T-helper 2 cell (primary cell): Measurements from ENCODE around the gene COL3A1.

Experiments used
- DNase-seq, 5 experiments: peaks; one replicate each; pipeline versions ENCODE4 v3.0.0 to v3.0.0-alpha.2; 2012 to 2022
- total RNA-seq, 2 donors: gene quantifications; one replicate each; lab custom pipeline; 2026; lab: John Stamatoyannopoulos, UW

COL3A1 gene
- 0 to 0.88 reads per million in 2 donors for total RNA-seq

GRCh38 chr2:188974164-188974563 is at the start of gene COL3A1:
Gene COL3A1, plus strand, starts transcription at chr2:188974373. Its CDS starts 117 bp downstream, at chr2:188974490.
- DNase-seq, result no peak

- DNase-seq, result no peak
These were observed 45.5 kb upstream of the COL3A1 start for GRCh38 chr2:188928643-188929042.

GRCh38 chr2:188931361-188931760 is 42.8 kb upstream of the COL3A1 start:
- no peak for DNase-seq

DNA sequence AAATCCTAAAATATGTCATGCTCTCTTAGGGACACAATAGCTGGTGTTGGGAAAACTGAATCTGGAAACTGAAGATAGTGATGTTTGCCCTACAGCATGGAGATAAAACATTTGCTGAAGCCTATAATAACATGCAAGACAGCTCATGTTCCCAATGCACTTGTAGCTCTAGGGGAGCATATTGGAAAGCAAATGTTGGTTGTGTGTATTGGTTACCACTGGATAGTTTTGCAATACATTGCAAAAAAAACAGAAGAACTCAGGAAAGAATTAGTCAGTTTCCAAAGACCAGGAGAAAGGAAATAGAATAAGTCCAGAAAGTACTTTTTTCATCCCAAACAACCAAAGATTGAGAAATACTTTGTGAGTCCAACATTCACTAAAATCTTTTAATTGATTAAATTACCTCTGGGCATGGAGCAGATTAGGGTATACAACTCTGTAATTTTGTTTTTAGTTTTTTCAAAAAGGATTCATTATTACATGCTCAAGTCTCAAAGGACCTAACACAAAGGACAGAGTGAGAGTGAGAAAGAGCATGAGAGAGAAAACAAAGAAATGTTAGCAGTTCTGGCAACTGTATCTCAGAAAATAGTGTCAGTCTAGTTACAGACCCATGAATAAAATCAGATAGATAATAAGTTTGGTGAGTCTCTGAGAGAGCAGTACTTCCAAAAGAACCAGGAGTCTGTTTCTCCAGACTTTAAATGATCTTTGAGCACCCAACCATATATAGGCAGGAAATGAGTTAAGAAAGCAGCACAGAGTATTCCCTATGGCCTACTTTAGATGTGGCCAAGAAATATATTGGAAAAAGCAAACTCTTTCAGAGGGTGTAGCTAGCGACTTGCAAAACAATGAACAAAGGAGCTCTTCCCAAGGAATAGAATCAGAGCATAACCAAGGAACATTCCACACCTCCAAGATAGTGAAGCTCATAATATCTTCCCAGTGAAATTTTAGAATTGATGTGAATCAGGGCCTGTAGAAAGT is 36.6 kb upstream of the COL3A1 start:
- DNase-seq, result no peak

DNA sequence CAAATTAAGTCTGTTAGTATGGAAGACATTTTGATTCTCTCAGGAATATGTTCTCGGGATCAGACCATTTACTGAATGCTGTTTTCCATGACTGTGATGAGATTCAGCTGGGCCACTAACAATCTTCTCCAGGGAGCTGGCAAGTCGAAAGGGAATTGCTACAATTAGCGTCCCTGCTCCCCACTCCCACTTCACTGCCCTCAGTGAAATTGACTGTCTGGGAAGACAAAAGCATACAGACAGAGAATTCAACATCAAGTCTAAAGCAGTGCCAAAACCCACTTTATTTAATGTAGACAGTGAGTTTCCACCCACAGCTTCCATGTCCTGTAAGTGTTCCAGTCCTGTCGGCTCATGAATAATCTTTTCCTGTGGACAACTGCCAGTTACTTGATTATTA is 34.0 kb upstream of the COL3A1 start:
- DNase-seq, result no peak

DNA sequence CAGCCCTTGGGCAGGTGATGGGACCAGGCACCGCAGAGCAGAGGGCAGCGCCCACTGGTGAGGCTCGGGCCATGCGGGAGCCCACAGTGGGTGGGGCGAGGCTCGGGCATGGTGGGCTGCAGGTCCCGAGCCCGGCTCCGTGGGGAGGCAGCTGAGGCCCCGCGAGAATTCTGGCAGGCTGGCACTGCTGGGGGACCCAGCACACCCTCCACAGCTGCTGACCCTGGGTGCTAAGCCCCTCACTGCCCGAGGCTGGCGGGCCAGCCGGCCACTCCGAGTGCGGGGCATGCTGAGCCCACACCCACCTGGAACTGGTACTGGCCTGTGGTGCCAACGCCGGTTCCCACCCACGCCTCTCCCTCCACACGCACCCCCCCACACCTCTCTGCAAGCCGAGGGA is 29.7 kb upstream of the COL3A1 start:
- DNase-seq, result no peak

DNA sequence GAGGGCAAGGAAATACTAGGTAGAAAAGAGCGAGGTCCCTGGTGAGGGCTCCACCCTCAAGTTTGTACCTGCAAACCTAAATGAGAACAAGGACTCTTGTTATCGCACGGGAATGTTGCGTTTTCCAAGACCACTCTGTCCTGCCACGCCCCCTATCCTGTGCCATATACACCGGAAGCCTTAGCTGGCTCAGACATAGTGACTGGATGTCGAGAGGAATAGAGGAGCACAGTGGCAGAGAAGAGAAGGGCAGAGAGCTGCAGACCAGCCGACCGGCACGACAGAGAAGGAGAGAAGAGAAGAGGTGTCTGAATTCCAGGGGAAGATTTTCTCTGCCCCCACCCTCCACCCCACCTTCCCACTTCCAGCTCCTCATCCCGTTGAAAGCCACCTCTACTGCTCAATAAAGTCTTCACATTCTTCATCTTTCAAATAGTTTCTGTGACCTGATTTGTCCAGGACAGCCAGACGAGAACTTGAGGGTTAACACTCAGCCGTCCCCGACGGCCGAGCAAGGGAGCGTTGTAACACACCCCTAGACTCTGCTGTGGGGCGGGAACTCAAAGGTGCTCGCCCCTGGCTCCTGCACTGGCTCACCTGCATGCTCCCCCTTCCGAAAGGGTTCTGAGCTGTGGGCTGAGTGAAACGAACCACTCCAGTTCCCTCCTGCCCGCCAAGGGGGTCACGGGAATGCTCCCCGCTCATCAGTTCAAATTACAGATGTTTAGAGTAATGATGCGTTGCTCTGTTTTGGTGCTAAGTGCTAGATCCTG is 24.9 kb upstream of the COL3A1 start:
- no peak for DNase-seq

DNA sequence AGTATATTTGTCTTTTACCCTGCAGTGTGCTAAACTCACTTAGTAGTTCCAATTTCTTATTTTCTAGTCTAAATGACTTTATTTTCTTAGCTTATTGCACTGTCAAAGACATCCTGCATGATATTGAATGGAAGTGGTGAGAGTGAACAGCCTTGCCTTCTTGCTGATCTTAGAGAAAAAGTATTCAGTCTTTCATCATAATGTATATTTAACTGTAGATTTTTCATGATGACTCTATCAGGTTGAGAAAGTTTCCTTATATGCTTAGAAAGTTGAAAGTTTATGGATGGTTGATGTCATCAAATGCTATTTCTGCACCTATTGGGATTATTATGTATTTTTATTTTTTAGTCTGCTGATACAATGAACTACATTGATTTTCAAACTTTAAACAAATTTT is 21.3 kb upstream of the COL3A1 start:
- DNase-seq, result no peak

DNA sequence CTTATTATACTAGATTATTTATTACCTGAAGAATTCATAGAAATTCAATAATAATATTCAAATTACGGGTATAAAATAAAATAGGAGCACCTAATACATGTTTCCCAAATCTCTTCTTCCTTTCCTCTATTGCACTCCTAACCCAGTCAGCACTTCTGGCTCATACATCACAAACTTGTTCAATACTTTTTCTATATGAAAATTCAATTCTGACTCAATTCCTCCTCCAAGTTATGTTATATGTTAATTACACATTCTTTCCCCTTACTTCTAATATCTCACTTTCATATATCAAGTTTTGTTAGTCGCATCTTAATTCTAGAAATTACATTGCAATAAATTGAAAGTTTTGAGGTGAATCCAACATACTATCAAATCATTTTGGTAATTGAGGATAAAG is 17.9 kb upstream of the COL3A1 start:
- DNase-seq, result no peak

DNA sequence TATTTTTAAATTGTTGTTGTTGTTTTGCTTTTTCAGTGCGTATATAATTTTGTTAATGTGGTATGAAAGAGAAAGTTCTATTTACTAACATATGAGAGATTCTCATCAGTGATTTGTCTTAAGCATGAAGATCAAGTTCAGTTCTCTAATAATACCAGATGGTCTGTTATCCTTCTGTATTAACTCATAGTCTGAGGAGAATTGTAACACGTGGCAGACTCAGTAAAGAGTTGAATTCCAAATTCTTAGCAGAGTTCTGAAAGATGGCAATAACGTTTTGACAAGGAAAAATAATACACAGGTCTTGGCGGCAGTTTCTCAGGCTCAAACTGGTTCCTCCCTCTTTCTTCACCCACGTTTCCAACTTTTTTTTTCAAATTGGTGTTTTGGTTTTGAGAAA is 17.2 kb upstream of the COL3A1 start:
- DNase-seq, result no peak

DNA sequence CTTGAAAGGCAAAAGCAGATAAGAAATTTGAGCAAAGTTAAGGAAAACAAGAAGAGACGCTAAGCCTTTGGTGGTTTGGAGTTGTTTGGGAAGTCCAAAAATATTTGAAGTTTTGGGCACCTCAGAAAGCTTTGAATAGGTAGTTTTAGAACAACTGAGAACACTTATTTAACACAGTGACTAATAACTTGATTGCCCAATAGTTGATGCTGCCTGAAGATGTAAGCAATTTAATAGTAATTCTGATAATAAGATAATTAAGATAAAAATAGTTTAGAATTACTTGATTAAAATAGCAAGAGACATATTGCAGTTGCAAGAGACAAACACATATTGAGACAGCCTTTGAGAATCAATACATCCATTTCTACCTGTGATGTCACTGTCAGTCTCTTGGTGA is 16.5 kb upstream of the COL3A1 start:
- DNase-seq, result no peak

GRCh38 chr2:188963741-188964140 is 10.4 kb upstream of the COL3A1 start:
- DNase-seq, result no peak

DNA sequence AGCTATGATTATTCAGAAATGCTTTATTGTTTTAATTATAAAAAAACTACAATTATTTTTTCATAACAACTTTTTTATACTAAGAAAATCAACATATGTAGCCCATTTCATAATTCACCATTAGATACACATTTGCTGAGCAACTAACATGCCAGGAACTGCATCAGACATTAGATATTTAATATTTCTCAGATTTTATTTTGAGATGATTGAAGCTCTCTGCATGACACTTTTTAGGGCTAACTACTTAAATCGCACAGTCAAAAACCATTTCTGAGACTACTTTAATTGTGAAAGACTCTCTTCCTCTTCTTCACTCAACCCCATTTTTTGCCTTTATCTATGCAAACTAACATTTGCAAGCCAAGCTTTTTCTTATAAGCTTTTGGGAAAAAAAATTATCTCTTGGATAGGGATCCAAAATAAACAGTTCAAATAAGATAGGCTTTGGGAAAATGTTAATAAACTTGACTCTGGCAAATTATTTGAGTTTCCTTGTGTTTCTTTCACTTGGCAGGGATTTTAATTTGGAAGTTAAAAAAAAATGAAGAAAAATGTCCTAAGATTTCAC is 9.1 kb upstream of the COL3A1 start:
- no peak for DNase-seq

DNA sequence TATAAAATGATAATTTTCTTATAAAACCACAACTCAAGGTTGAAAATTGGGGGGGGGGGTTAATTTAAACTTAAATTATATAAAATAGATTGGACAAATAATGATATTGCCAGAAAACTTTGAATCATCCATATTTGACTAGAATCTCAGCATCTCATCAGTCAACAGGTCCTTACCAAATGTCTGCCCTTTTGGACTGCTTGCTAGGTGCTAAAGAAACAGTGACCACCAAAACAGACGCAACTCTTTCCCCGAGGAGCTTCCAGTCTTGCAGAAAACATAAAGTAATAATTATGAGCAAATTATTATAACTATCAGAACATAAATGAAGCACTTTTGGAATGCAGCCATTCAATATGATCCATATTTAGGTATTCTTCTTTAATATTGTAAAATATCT is 8.6 kb upstream of the COL3A1 start:
- no peak for DNase-seq

- no peak for DNase-seq
These were observed 8.0 kb upstream of the COL3A1 start for GRCh38 chr2:188966079-188966571.

DNA sequence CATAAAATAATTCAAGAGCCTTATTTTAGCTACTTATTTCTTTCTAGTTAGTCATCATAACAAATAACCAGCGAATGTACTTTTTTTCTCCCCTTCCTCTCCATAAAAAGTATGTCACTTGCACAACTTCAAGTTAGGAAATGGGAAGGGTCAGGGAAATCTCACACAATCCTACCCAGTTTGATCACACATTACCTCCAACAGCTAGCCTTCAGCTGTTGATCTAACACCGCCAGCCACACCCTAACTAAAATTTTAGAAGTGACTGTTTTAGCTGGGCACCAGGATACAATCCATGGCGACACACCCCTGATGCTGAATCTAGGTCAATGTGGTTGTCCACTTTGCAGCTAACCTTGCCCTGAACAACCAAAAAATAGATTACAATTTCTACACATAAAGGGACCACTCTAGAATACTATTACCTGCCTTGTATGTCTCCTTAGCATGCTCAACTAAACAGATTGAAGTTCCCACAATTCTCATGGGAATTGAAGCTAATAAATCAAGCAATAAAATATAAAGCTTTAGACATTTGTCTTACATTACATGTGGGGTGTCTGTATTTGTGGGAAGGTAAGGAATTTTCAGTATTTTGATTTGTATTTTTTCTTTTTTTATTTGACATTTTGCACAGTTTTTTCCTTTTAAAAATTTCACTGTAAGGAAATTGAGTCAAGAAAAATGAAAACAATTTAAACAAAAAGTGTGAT is 7.3 kb upstream of the COL3A1 start:
- DNase-seq, result no peak

GRCh38 chr2:188969236-188969635 is 4.9 kb upstream of the COL3A1 start:
- no peak for DNase-seq

GRCh38 chr2:188969651-188970050 is 4.5 kb upstream of the COL3A1 start:
- DNase-seq, result no peak

- DNase-seq, result no peak
These were observed 4.0 kb upstream of the COL3A1 start for GRCh38 chr2:188970211-188970610.

- DNase-seq, result no peak
These were observed 2.7 kb upstream of the COL3A1 start for GRCh38 chr2:188971432-188971861.

- no peak for DNase-seq
These were observed 532 bp upstream of the COL3A1 start for GRCh38 chr2:188973641-188974040.

DNA sequence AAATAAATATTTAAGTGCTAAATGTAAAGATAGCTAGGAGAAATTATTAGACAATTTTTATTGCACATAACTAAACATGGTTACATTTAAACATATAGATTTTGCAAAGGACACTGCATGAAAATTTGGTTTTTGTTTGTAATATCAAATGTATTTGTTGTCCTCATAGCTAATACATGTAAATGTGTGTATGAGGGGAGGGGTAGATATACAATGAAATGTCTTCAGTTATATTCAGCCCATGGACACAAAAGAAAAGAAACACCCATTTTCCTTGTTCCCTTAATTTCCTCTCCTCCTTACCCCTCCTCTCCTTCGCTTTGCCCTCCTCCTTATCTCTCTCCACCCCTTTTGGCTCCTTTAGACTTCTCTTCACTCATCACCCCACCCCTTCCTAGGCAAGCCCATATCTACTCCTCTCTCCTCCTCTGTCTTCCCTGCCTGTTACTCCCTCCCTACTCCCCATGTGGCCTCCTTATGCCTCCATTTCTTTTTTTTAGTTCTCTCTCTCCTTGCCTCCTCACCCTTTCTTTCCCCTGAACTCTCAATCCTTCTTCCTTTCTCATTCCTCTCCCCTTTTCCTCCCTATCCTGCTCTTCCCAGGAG is 1.4 kb downstream of the COL3A1 start:
- DNase-seq, result no peak
